GM12878 (cell line): ENCODE data around the gene SMARCE1. TPM values are rescaled to one million over a fixed set of nuclear protein-coding genes. Genes with fewer than 3 reads are reported as not detected.

ENCODE experiments used
- BHLHE40 ChIP-seq, 2 experiments: fragments of 450-650 bp in 1 of 2; IDR thresholded peaks; 2 replicates each; pipeline ENCODE4 v1.6.1; 2011 to 2017; ENCODE audit warnings: low read depth in 2 of 2, borderline replicate concordance in 1 of 2, improper control_type of control experiment in 1 of 2, low read length in 1 of 2, mild to moderate bottlenecking in 1 of 2
- RUNX3 ChIP-seq: IDR thresholded peaks from 2 replicates; pipeline ENCODE4 v1.6.1; 2012; ENCODE audit warnings: low read length, inconsistent platforms
- SUPT20H ChIP-seq: IDR thresholded peaks from 2 replicates; pipeline ENCODE4 v1.6.1; 2011; ENCODE audit warnings: low read depth, mild to moderate bottlenecking, low read length, moderate library complexity, borderline replicate concordance; ENCODE audit not compliant: control insufficient read depth
- ZNF24 ChIP-seq: fragments of 450-650 bp; IDR thresholded peaks from 2 replicates; pipeline ENCODE4 v1.6.1; 2017; ENCODE audit warnings: antibody characterized with exemption, mild to moderate bottlenecking
- ZSCAN29 ChIP-seq: fragments of 450-650 bp; IDR thresholded peaks from 2 replicates; pipeline ENCODE4 v1.6.1; 2017; ENCODE audit warnings: mild to moderate bottlenecking, moderate library complexity
- polyA plus RNA-seq, 11 experiments: library from polyadenylated mRNA; depleted of rRNA in 4 of 11; unstranded in 6 of 11; stranded (reverse) in 5 of 11; fragments of >200 nt; fragmentation: Nextera tagmentation in 4 of 11; fragmentation: Illumina TruSeq in 1 of 11; extraction: Ambion mirVana in 4 of 11; extraction: Trizol in 1 of 11; gene quantifications; 1 replicate in 1 of 11; 2 replicates in 10 of 11; pipeline versions ENCODE4 v1.2.1 to v1.2.3, GENCODE V29; 2011 to 2016; ENCODE audit warnings: inconsistent platforms in 2 of 11, missing spikeins in 2 of 11, low read depth in 1 of 11
- total RNA-seq, 4 experiments: library from RNA; depleted of rRNA in 3 of 4; stranded (reverse); fragments of >200 nt in 3 of 4; fragmentation: Illumina TruSeq in 1 of 4; extraction: Trizol in 1 of 4; gene quantifications; 2 replicates each; pipeline versions ENCODE4 v1.2.1 to v1.2.3, GENCODE V29; 2013 to 2021
- TF ChIP-seq, protein P1 (sequence below): fragments of 450-650 bp; IDR thresholded peaks from 2 replicates; pipeline ENCODE4 v1.6.1; 2017; ENCODE audit warnings: mild to moderate bottlenecking, moderate library complexity
- TF ChIP-seq, protein P2 (sequence below): fragments of 450-650 bp; formaldehyde crosslinking; IDR thresholded peaks from 2 replicates; pipeline ENCODE4 v1.5.0; 2022; ENCODE audit warnings: mild to moderate bottlenecking, missing genetic modification characterization
- TF ChIP-seq, protein P3 (sequence below): fragments of 450-650 bp; IDR thresholded peaks from 2 replicates; pipeline ENCODE4 v1.6.1; 2017; ENCODE audit warnings: low read depth, mild to moderate bottlenecking, moderate library complexity

Gene SMARCE1
- total and polyA plus RNA-seq, 10 of the 15 experiments (the other 5 are each of a cell fraction or from before 2014, with no cell fraction given) = 87.9 to 191 (median 132) TPM

- TF ChIP-seq ZSCAN29 (no peak), ZNF24 (no peak), BHLHE40 (IDR thresholded peaks at IDR 0.05; ENCODE audit: borderline replicate concordance in 1 of 2, low read depth in 2 of 2, low read length in 1 of 2) (no peak), SUPT20H (no peak), RUNX3 (no peak)
- TF ChIP-seq, protein P1, sequence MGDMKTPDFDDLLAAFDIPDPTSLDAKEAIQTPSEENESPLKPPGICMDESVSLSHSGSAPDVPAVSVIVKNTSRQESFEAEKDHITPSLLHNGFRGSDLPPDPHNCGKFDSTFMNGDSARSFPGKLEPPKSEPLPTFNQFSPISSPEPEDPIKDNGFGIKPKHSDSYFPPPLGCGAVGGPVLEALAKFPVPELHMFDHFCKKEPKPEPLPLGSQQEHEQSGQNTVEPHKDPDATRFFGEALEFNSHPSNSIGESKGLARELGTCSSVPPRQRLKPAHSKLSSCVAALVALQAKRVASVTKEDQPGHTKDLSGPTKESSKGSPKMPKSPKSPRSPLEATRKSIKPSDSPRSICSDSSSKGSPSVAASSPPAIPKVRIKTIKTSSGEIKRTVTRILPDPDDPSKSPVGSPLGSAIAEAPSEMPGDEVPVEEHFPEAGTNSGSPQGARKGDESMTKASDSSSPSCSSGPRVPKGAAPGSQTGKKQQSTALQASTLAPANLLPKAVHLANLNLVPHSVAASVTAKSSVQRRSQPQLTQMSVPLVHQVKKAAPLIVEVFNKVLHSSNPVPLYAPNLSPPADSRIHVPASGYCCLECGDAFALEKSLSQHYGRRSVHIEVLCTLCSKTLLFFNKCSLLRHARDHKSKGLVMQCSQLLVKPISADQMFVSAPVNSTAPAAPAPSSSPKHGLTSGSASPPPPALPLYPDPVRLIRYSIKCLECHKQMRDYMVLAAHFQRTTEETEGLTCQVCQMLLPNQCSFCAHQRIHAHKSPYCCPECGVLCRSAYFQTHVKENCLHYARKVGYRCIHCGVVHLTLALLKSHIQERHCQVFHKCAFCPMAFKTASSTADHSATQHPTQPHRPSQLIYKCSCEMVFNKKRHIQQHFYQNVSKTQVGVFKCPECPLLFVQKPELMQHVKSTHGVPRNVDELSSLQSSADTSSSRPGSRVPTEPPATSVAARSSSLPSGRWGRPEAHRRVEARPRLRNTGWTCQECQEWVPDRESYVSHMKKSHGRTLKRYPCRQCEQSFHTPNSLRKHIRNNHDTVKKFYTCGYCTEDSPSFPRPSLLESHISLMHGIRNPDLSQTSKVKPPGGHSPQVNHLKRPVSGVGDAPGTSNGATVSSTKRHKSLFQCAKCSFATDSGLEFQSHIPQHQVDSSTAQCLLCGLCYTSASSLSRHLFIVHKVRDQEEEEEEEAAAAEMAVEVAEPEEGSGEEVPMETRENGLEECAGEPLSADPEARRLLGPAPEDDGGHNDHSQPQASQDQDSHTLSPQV = no peak
- TF ChIP-seq, protein P2, sequence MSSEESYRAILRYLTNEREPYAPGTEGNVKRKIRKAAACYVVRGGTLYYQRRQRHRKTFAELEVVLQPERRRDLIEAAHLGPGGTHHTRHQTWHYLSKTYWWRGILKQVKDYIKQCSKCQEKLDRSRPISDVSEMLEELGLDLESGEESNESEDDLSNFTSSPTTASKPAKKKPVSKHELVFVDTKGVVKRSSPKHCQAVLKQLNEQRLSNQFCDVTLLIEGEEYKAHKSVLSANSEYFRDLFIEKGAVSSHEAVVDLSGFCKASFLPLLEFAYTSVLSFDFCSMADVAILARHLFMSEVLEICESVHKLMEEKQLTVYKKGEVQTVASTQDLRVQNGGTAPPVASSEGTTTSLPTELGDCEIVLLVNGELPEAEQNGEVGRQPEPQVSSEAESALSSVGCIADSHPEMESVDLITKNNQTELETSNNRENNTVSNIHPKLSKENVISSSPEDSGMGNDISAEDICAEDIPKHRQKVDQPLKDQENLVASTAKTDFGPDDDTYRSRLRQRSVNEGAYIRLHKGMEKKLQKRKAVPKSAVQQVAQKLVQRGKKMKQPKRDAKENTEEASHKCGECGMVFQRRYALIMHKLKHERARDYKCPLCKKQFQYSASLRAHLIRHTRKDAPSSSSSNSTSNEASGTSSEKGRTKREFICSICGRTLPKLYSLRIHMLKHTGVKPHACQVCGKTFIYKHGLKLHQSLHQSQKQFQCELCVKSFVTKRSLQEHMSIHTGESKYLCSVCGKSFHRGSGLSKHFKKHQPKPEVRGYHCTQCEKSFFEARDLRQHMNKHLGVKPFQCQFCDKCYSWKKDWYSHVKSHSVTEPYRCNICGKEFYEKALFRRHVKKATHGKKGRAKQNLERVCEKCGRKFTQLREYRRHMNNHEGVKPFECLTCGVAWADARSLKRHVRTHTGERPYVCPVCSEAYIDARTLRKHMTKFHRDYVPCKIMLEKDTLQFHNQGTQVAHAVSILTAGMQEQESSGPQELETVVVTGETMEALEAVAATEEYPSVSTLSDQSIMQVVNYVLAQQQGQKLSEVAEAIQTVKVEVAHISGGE (CRISPR knock-in tag) = no peak
- TF ChIP-seq, protein P3, sequence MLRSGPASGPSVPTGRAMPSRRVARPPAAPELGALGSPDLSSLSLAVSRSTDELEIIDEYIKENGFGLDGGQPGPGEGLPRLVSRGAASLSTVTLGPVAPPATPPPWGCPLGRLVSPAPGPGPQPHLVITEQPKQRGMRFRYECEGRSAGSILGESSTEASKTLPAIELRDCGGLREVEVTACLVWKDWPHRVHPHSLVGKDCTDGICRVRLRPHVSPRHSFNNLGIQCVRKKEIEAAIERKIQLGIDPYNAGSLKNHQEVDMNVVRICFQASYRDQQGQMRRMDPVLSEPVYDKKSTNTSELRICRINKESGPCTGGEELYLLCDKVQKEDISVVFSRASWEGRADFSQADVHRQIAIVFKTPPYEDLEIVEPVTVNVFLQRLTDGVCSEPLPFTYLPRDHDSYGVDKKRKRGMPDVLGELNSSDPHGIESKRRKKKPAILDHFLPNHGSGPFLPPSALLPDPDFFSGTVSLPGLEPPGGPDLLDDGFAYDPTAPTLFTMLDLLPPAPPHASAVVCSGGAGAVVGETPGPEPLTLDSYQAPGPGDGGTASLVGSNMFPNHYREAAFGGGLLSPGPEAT = no peak
- TF ChIP-seq, all 136 proteins: peak for 0
Observed at GRCh38 chr17:40607641-40608040, 40.0 kb downstream of the SMARCE1 start (continued).
